GM12873 (cell line): Measurements from ENCODE around the gene HOXB2.

ENCODE experiments used
- TF ChIP-seq, protein P1 (sequence below): IDR thresholded peaks from 2 replicates; pipeline ENCODE4 v1.5.1; 2012; ENCODE audit warnings: low read depth, mild to moderate bottlenecking, moderate library complexity, low read length, control low read depth; ENCODE audit not compliant: insufficient read depth; ENCODE audit errors: missing control alignments

Gene HOXB2

GRCh38 chr17:48510381-48510760 is 34.5 kb downstream of the HOXB2 start:
- TF ChIP-seq, protein P1, sequence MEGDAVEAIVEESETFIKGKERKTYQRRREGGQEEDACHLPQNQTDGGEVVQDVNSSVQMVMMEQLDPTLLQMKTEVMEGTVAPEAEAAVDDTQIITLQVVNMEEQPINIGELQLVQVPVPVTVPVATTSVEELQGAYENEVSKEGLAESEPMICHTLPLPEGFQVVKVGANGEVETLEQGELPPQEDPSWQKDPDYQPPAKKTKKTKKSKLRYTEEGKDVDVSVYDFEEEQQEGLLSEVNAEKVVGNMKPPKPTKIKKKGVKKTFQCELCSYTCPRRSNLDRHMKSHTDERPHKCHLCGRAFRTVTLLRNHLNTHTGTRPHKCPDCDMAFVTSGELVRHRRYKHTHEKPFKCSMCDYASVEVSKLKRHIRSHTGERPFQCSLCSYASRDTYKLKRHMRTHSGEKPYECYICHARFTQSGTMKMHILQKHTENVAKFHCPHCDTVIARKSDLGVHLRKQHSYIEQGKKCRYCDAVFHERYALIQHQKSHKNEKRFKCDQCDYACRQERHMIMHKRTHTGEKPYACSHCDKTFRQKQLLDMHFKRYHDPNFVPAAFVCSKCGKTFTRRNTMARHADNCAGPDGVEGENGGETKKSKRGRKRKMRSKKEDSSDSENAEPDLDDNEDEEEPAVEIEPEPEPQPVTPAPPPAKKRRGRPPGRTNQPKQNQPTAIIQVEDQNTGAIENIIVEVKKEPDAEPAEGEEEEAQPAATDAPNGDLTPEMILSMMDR: no peak

DNA sequence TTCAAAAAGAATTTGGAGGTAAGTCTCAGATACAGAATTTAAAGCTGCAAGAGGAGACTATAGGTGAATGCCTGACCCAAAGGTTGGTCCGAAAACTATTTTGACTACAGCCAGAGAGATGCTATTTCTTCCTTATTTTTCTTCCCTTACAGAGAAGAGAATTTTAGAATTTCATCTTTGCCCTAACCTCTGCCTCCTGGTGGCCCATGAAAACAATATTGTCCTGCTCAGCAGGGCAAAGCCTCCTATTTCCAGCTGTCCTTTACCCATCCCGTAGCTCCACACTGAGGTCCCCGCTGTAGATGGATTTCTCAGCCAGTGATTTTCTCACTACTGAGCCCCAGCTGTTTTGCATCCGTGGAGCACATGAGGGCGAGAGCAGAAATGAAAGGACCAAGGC is 38.7 kb downstream of the HOXB2 start:
- TF ChIP-seq, protein P1: peak; percentile 3

DNA sequence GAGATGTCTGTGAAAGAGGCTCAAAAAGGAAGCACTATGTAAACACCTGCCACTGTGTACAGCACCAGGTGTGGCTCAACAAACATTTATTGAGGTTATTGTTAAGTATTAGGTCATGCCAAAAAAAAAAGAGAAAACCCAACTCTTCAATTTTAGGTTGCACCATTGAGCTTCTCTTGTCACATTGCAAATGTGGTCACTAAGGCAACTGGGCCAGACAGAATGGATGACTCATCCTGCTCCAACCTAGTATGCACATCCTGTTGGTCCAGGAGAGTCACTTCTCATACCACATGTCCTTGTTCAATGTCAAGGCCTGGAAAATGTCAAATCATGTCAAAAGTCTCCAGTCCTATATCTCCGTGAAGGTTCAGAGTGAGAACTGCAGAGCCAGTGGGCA is 39.1 kb downstream of the HOXB2 start:
- TF ChIP-seq, protein P1: no peak

- TF ChIP-seq, protein P1: no peak
Measured at GRCh38 chr17:48504953-48505352, 40.0 kb downstream of the HOXB2 start.

DNA sequence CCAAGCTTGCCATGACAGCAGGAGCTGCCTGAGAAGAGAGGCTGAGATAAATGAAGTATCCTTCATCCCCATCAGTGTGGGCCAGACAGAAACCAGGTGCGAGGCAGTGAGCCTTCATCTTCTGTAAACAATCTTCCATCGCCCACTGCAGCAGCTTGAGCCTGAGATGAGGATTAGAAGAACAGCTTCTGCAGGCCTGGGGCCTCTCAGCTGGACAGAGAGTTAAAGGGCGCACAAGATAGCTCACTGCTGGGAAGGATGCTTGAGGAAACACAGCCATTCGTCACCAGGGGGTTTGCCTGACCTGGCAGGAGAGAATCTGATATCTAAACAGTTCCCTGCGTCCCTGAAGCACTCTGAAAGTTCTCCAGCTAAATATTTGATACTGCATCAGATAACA is 41.2 kb downstream of the HOXB2 start:
- TF ChIP-seq, protein P1: no peak

DNA sequence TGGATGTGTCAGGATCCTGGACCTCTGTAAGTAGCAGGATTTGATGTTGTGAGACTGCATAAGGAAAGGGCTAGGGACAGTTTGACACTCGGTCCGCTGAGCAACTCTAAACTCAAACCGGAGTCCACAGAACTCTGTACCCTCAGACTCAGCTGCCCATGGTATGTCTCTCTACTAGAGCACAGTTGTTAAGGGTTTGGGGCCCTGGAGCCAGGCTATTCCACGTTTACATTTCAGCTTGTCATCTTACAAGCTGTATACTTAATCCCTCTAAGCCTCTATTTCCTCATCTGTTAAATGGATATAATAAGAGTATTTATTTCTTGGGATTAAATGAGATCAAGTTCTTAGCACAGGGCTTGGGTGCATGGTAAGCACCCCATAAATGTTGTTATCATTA is 42.0 kb downstream of the HOXB2 start:
- TF ChIP-seq, protein P1: no peak

DNA sequence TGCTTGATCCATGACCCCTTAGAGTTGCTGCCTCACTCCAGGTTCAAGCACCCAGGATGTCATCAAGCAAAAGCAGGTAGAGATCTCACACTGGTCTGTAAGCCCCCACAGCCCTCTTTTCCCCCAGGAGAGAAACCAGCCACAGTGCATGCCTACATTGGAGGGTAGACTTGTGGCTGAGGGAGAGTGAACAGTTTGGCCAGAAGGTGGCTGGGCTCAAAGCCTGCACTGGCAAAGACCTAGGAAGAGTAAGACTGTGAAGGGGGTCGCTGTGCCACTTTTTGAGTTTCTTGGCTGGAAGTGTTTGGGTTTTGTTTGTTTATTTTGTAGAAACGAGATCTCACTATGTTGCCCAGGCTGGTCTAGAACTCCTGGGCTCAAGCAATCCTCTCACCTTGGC is 42.6 kb downstream of the HOXB2 start:
- TF ChIP-seq, protein P1: no peak
